T-helper 1 cell (primary cell): ENCODE measurements around the gene YBX3.
A peak's percentile ranks its signal among the peaks of the same experiment; 100 is the strongest.

Experiments used
- DNase-seq, 5 donors: peaks; one replicate each; pipeline ENCODE4 v3.0.0-alpha.2; 2012 to 2020

The YBX3 gene

DNA sequence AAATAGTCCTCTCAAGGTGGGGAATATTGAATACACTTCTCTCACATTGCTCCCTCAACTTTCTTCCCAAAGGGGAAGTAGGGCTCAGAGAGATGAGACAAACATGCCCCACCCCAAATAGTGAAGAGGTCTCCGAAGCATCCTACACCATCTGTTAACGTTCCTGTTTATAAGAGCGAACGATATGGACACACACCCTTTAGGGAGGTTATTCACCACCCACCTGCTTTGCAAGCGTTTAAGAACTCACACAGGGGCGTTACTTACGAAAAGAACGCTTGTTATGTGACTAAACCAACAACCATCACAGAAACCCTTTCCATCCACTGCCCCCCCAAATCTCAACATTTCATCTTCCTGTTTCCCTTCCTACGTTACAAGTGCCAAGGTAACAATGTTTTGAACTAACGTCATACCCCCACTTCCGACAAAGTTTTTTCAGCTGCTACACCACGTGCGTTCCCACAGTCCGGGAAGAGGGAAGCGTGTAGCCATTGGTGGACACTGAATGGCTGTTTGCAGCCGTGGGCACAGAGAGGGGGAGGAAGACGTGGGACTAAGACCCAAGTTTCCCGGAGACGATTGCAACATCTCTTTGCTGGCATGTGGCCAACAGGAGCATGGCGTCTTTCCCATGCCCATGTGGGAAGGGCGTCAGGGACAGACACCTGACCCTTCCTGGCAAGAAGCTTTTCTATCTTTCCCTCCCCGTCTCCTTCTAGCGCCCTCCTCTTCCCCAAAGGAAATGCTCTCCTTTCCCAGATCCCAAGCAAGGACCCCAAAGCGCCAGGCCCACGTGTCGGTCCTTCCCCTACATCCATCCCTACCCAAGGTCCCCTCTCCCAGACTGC lies 1.2 kb downstream of the YBX3 start:
- DNase-seq: peak in 2 of 5 donors; percentile 22 to 68

GRCh38 chr12:10720974-10721650 lies 2.0 kb downstream of the YBX3 start:
- DNase-seq: no peak

DNA sequence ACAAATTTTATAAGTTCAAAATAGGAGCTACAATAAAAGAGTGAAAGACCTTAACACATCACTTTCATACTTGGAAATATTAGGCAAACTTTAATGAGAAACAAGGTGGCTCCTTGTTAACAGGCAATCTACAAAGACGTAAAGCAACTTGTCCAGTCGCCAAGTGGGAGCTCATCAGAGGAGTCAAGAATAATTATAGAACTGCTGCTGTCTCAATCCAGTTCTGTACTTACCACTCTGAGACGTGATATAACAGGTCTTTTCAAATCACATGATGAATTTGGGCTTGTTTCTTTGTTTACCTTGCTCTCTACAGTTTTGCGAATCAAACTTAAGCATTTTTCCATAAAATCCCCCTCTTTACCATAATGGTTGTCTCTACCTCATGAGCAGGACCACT lies 3.6 kb downstream of the YBX3 start:
- no peak for DNase-seq

DNA sequence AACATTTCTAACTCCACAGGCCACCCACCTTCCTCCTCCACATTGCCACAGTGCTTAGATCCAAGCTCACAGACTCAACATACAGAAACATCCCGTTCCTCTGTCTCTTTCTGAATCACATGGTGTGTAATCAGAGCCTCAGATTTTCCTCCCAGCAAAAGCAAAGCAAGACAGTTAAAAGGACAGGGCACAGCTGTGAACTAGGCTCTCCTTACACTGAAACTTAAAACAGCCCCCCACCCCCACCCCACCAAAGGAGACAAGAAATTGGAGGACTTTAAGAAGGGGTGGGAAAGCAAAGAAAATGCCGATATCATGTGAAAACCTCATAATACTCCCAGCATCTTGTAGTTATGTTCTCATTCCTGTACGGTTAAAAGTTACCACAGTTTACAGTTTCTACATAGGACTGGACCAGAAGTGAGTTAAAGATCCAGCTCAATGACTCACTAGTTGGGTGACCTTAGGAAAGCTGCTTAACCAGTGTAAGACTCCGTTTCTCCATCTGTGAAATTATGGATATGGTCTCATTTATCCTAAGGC lies 4.8 kb downstream of the YBX3 start:
- DNase-seq: no peak

GRCh38 chr12:10717410-10717809 lies 5.7 kb downstream of the YBX3 start:
- no peak for DNase-seq

DNA sequence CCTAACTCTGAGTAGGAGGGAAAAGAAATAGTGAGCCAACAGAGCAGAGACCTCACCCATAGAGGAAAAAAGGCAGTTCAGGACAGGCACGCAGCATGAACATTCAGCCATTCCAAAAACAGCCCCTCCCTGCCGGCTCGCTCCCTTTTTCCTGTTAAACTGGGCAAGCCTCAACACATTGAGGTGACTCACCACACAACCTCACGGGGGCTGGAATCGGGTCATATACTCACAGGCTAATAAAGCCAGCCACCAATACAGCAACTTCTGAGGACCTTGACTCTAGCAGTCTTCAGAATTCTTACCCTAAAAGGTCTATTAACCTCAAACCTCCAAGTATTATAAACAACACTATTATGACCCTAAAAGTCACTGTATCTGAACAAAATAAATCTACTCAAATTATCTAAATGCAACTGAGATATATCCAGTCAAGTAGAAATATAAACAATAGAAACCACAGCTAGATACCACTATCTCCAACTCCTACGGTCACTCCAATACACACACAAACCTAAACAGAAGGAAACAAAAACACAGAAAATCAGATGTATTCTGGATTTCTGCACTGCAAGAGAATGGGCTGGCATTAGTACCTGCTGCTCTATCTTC lies 6.3 kb downstream of the YBX3 start:
- DNase-seq: no peak

DNA sequence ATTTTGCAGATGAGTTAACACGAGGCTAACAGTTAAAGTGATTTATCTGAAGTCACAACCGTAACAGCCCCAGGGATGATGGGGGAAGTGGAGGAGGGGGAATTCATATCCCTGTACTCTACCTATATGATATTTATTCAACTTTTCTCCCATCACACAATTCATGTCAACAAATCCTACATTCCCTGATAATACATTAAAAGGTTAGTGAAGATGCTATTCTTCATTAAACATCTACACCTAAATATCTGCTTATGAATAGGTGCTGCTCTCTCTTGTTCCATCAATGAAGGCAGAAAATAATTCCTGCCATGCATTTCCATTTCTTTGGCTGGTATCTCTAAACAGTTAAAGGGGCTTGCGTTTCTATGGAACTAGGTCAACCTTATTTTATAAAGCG lies 6.8 kb downstream of the YBX3 start:
- DNase-seq: no peak

- no peak for DNase-seq
These were observed 7.6 kb downstream of the YBX3 start for GRCh38 chr12:10715491-10715890.

- no peak for DNase-seq
These were observed 13.3 kb downstream of the YBX3 start for GRCh38 chr12:10709808-10710207.

DNA sequence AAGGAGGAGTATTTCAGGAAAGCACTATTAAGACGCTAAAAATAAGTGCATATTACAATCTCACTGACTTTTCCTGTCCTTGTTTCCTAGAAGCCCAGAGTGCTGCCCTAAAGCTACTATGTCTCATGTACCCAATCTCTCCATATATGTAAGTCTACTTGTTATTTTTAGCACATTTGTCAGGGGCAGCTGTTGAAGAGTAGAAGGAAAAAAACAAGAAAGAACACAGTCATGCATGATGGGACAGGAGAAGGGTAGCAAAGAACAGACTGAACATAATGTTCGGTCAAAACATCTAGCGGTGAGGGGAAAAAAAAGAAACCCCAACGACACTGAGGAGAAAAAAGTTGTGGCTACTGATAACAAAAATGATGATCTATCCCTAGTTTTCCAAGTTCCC lies 14.3 kb downstream of the YBX3 start:
- DNase-seq: no peak

DNA sequence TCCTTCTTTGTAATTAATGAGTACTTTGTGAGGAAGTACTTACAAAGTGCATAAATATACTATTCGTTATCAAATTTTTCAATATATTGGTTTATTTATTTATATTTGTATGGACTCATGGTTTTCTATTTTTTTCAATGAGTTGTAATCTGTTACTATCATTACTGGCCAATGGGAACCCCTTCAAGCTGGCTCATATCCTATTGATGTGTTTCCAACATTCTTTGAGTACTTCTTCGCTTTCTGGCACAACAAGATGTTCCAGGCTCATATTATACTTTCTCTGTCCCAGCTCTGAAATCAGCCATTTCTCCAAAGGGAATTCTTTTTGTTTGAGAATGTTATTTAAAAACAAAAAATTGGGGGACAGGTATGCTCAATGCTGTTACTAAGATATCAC lies 17.5 kb downstream of the YBX3 start:
- DNase-seq: no peak

GRCh38 chr12:10701843-10702242 lies 21.3 kb downstream of the YBX3 start:
- DNase-seq: no peak

GRCh38 chr12:10701131-10701681 lies 21.9 kb downstream of the YBX3 start:
- DNase-seq: peak in 1 of 5 donors; percentile 43

DNA sequence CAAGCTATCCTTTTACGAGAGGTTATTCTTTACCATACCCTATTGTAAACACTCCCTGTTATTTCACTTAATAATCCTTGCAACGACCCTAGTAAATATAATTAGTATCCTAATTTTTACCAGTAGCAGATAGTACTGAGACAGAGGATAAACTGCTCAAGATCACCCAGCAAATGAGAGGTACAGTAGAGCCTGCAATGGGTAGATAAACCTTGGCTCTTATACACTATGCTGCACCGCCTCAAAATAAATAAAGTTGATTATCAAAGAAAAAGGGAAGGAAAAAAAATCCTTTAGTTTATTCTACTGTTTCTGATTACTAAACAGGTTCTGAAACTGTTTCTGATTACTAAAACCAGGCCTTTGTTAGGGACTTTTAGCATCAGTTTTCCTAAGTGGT lies 22.5 kb downstream of the YBX3 start:
- no peak for DNase-seq

DNA sequence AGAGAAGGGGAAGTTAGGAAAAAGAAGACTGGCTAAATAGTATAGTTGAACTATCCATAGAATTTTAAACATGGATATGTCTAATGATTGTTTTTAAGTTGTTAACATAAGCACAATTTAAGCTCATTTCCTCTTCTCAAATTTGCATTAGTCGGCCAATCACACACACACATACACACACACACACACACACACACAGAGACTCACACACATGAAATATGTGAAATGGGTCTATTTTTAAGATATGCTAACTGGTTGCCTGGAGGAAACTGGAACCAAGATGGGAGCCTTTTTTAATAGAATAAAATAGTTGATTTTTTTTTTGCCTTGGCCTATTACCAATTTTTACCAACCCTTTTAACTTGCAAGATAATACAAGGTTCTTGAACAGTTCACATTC lies 25.3 kb downstream of the YBX3 start:
- no peak for DNase-seq

DNA sequence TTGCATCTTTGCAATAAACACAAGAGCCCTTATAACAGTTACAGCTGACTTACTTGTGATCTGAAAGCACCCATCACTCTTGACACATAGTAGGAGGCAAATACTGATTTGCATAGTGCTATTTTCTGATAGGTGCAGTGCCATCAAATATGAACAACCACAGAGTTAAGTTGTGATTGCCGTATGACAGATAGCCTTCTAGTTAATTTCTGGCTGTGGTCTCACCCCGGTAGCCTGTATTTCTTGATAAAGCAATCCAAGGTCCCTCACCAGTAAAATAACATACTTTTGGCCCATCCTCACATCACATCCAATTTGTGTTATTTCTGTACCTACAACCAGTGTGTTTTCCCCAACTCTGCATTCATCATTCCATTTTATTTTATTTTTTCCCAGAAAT lies 26.0 kb downstream of the YBX3 start:
- no peak for DNase-seq

DNA sequence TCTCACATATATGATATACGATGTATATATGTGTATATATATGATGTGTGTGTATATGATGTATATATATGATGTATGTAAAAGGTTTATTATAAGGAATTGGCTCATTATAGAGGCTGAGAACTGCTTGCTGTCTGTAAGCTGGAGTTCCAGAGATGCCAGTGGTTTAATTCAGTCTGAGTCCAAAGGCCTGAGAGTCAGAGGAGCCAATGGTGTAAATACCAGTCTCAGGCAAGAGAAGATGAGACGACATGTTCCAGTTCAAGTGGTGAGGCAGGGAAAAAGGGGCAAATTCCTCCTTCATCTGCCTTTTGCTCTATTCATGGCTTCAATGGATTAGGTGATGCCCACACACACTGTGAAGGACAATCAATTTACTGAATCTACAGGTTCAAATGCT lies 32.2 kb downstream of the YBX3 start:
- DNase-seq: no peak

GRCh38 chr12:10689146-10689545 lies 34.0 kb downstream of the YBX3 start:
- DNase-seq: no peak

DNA sequence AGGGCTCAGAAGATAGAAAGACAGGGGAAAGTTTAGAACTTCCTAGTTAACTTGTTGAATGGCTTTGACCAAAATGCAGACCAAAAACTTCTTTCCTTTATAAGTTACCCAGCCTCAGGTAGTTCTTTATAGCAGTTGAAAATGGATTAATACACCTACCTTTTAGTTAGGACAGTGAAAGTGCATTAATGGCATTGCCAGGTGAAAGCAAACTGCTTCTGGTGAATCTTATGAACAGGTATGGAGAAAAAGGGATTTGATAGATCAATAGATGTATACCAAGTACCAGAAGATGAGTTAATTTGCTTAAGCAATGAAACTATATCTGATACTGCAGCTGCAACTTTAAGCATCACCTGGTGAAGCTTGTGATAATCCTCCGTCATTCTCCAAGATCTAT lies 35.1 kb downstream of the YBX3 start:
- DNase-seq: no peak

- DNase-seq: peak; percentile 14 to 85 (median 47)
These were observed 49.3 kb downstream of the YBX3 start, which contains the start of gene STYK1 for GRCh38 chr12:10673659-10674384. Gene STYK1 (minus strand): TSS chr12:10674052. CDS start chr12:10634618, 39,434 bp downstream.

GRCh38 chr12:10672231-10672868 lies 50.8 kb downstream of the YBX3 start:
- peak in 1 of 5 donors; percentile 3 for DNase-seq

- no peak for DNase-seq
These were observed 53.6 kb downstream of the YBX3 start for GRCh38 chr12:10669533-10669932.
